HEK293 (cell line): ENCODE results near the gene CRABP2.
A peak's percentile ranks its signal among the peaks of the same experiment; 100 is the strongest.

Experiments used
- GLI2 ChIP-seq: fragments of 450-650 bp; formaldehyde crosslinking; IDR thresholded peaks from 2 replicates; pipeline ENCODE4; 2017; ENCODE audit warnings: missing biosample characterization, missing genetic modification characterization, low read depth, borderline replicate concordance
- GLI4 ChIP-seq: fragments of 450-650 bp; formaldehyde crosslinking; IDR thresholded peaks from 2 replicates; pipeline ENCODE4 v1.5.1; 2016; ENCODE audit warnings: missing biosample characterization, missing genetic modification characterization
- HOXD13 ChIP-seq: sonication (generic); formaldehyde crosslinking; IDR thresholded peaks from 2 replicates; pipeline ENCODE4 v1.8.0; 2022; ENCODE audit warnings: missing genetic modification reagents, borderline replicate concordance
- KLF10 ChIP-seq: fragments of 450-650 bp; IDR thresholded peaks from 2 replicates; pipeline ENCODE4 v1.5.1; 2018; ENCODE audit warnings: missing biosample characterization, mild to moderate bottlenecking, missing genetic modification characterization
- KLF8 ChIP-seq: fragments of 450-650 bp; formaldehyde crosslinking; IDR thresholded peaks from 2 replicates; pipeline ENCODE4 v1.5.1; 2016; ENCODE audit warnings: missing biosample characterization, missing genetic modification characterization
- SCRT2 ChIP-seq: fragments of 450-650 bp; formaldehyde crosslinking; IDR thresholded peaks from 2 replicates; pipeline ENCODE4 v1.5.1; 2016; ENCODE audit warnings: missing biosample characterization, missing genetic modification characterization
- SETDB1 ChIP-seq: IDR thresholded peaks from one replicate; pipeline ENCODE4 v1.6.1; 2017; ENCODE audit warnings: mild to moderate bottlenecking, low read length, moderate library complexity, mixed read lengths; ENCODE audit not compliant: insufficient read length
- WT1 ChIP-seq: fragments of 450-650 bp; formaldehyde crosslinking; IDR thresholded peaks from 2 replicates; pipeline ENCODE4 v1.5.1; 2016; ENCODE audit warnings: missing biosample characterization, missing genetic modification characterization
- ZFP37 ChIP-seq: fragments of 450-650 bp; formaldehyde crosslinking; IDR thresholded peaks from 2 replicates; pipeline ENCODE4 v1.5.1; 2016; ENCODE audit warnings: missing biosample characterization, missing genetic modification characterization
- ZIC2 ChIP-seq: fragments of 450-650 bp; formaldehyde crosslinking; IDR thresholded peaks from 2 replicates; pipeline ENCODE4 v1.5.1; 2016; ENCODE audit warnings: missing biosample characterization, missing genetic modification characterization
- ZNF121 ChIP-seq: fragments of 450-650 bp; formaldehyde crosslinking; IDR thresholded peaks from 2 replicates; pipeline ENCODE4 v1.5.1; 2016; ENCODE audit warnings: missing biosample characterization, missing genetic modification characterization
- ZNF132 ChIP-seq: fragments of 450-650 bp; formaldehyde crosslinking; IDR thresholded peaks from 2 replicates; pipeline ENCODE4 v1.5.1; 2017; ENCODE audit warnings: missing biosample characterization, missing genetic modification characterization, borderline replicate concordance
- ZNF140 ChIP-seq: fragments of 450-650 bp; formaldehyde crosslinking; IDR thresholded peaks from 2 replicates; pipeline ENCODE4 v1.5.1; 2016; ENCODE audit warnings: missing biosample characterization, missing genetic modification characterization
- ZNF2 ChIP-seq: fragments of 450-650 bp; formaldehyde crosslinking; IDR thresholded peaks from 2 replicates; pipeline ENCODE4 v1.5.1; 2016; ENCODE audit warnings: missing biosample characterization, missing genetic modification characterization
- ZNF23 ChIP-seq: fragments of 450-650 bp; formaldehyde crosslinking; IDR thresholded peaks from 2 replicates; pipeline ENCODE4 v1.5.1; 2016; ENCODE audit warnings: missing biosample characterization, missing genetic modification characterization, borderline replicate concordance
- ZNF24 ChIP-seq: fragments of 450-650 bp; formaldehyde crosslinking; IDR thresholded peaks from 2 replicates; pipeline ENCODE4 v1.5.1; 2016; ENCODE audit warnings: missing biosample characterization, missing genetic modification characterization
- ZNF324 ChIP-seq: fragments of 450-650 bp; formaldehyde crosslinking; IDR thresholded peaks from 2 replicates; pipeline ENCODE4 v1.5.1; 2016; ENCODE audit warnings: missing biosample characterization, missing genetic modification characterization
- ZNF335 ChIP-seq: fragments of 450-650 bp; formaldehyde crosslinking; conservative IDR thresholded peaks from 2 replicates; pipeline ENCODE4 v1.5.1; 2016; ENCODE audit warnings: missing biosample characterization, missing genetic modification characterization
- ZNF423 ChIP-seq: fragments of 450-650 bp; formaldehyde crosslinking; IDR thresholded peaks from 2 replicates; pipeline ENCODE4 v1.5.1; 2016; ENCODE audit warnings: missing biosample characterization, missing genetic modification characterization
- ZNF473 ChIP-seq: fragments of 450-650 bp; formaldehyde crosslinking; IDR thresholded peaks from 2 replicates; pipeline ENCODE4 v1.5.1; 2017; ENCODE audit warnings: missing biosample characterization, missing genetic modification characterization
- ZNF548 ChIP-seq: fragments of 450-650 bp; formaldehyde crosslinking; IDR thresholded peaks from 2 replicates; pipeline ENCODE4 v1.5.1; 2016; ENCODE audit warnings: missing biosample characterization, missing genetic modification characterization
- ZNF585B ChIP-seq: fragments of 450-650 bp; formaldehyde crosslinking; IDR thresholded peaks from 2 replicates; pipeline ENCODE4 v1.5.1; 2016; ENCODE audit warnings: missing biosample characterization, missing genetic modification characterization
- ZNF626 ChIP-seq: fragments of 450-650 bp; sonication (Bioruptor Pico); formaldehyde crosslinking; IDR thresholded peaks from 2 replicates; pipeline ENCODE4 v1.5.1; 2018; ENCODE audit warnings: missing biosample characterization, missing genetic modification characterization, inconsistent platforms
- ZNF654 ChIP-seq: fragments of 450-650 bp; formaldehyde crosslinking; IDR thresholded peaks from 2 replicates; pipeline ENCODE4 v1.5.1; 2016; ENCODE audit warnings: low read depth, missing biosample characterization, missing genetic modification characterization
- ZNF830 ChIP-seq: fragments of 450-650 bp; IDR thresholded peaks from 2 replicates; pipeline ENCODE4 v1.5.0; 2018; ENCODE audit warnings: missing biosample characterization, missing genetic modification characterization, low read depth, mild to moderate bottlenecking, moderate library complexity
- ZSCAN23 ChIP-seq: fragments of 450-650 bp; formaldehyde crosslinking; IDR thresholded peaks from 2 replicates; pipeline ENCODE4 v1.5.1; 2016; ENCODE audit warnings: missing biosample characterization, missing genetic modification characterization
- TF ChIP-seq, protein P1 (sequence below): IDR thresholded peaks from 2 replicates; pipeline ENCODE4 v1.6.1; 2011; ENCODE audit warnings: mild to moderate bottlenecking, low read depth, low read length, borderline replicate concordance
- TF ChIP-seq, protein P2 (sequence below): fragments of 450-650 bp; formaldehyde crosslinking; IDR thresholded peaks from 2 replicates; pipeline ENCODE4 v1.5.1; 2016; ENCODE audit warnings: missing biosample characterization, missing genetic modification characterization
- TF ChIP-seq, protein P3 (sequence below): fragments of 450-650 bp; formaldehyde crosslinking; IDR thresholded peaks from 2 replicates; pipeline ENCODE4 v1.5.1; 2016; ENCODE audit warnings: missing biosample characterization, missing genetic modification characterization
- TF ChIP-seq, protein P4 (sequence below): fragments of 450-650 bp; formaldehyde crosslinking; IDR thresholded peaks from 2 replicates; pipeline ENCODE4 v1.5.1; 2016; ENCODE audit warnings: missing biosample characterization, missing genetic modification characterization
- TF ChIP-seq, protein P5 (sequence below): fragments of 450-650 bp; formaldehyde crosslinking; IDR thresholded peaks from 2 replicates; pipeline ENCODE4 v1.5.1; 2016; ENCODE audit warnings: missing biosample characterization, missing genetic modification characterization
- TF ChIP-seq, protein P6 (sequence below): fragments of 450-650 bp; formaldehyde crosslinking; IDR thresholded peaks from 2 replicates; pipeline ENCODE4 v1.5.1; 2016; ENCODE audit warnings: missing biosample characterization, missing genetic modification characterization

The CRABP2 gene

DNA sequence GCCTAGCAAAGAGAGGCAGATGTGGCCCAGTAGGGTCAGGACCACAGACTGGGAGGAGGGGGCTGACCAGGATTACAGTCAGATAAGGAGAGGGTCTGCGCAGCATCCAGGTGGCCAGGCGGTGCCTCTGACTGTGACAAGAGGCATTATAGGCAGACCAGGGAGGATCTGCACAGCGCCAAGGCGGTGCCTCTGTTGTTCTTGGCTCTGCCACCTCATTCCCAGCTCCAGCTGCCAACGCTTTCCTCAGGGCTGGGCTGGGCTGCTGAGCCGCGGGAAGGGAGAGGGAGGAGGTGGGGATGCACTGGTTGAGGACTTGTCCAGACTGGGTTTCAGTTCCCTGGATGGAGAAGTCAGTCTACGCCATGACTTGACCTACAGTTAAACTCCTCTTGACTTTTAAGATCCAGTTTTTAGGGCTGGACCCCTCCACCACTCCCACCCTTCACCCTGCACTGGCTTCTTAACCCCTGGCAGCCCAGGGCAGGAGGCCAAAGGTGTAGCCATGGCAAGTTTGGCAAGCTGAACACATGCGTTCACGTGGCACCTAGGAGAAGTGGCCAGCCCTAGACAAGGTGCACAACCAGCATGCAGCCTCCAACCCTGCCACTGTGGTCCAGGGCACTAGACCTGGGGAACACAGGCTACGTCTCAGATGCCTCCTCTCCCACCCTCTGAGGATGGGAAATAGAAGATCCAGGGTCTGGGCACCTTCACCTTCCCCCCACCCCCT lies 4.5 kb upstream of the CRABP2 start (continued):
- TF ChIP-seq ZNF23 (no peak), SCRT2 (tag by site-specific recombination) (no peak), ZNF423 (tag by site-specific recombination) (peak; percentile 46; the same call in 1 of the 2 replicates), ZNF626 (tag by site-specific recombination) (no peak), ZSCAN23 (tag by site-specific recombination) (no peak), KLF10 (no peak), ZNF121 (tag by site-specific recombination) (no peak), ZNF2 (tag by site-specific recombination) (no peak), KLF8 (tag by site-specific recombination) (no peak), ZNF140 (tag by site-specific recombination) (no peak), GLI4 (tag by site-specific recombination) (no peak), ZNF335 (tag by site-specific recombination) (peak; percentile 39; the same call in 1 of the 2 replicates), ZFP37 (tag by site-specific recombination) (no peak), GLI2 (tag by site-specific recombination) (no peak), ZNF830 (no peak), WT1 (peak; percentile 77; the same call in 1 of the 2 replicates), HOXD13 (CRISPR knock-in tag) (no peak), ZNF548 (tag by site-specific recombination) (no peak), ZNF654 (tag by site-specific recombination) (no peak), ZNF132 (tag by site-specific recombination) (no peak), ZIC2 (tag by site-specific recombination) (peak; percentile 87), ZNF585B (tag by site-specific recombination) (no peak), ZNF324 (tag by site-specific recombination) (no peak), ZNF24 (tag by site-specific recombination) (no peak), SETDB1 (no peak), ZNF473 (tag by site-specific recombination) (no peak)
- TF ChIP-seq, protein P1, sequence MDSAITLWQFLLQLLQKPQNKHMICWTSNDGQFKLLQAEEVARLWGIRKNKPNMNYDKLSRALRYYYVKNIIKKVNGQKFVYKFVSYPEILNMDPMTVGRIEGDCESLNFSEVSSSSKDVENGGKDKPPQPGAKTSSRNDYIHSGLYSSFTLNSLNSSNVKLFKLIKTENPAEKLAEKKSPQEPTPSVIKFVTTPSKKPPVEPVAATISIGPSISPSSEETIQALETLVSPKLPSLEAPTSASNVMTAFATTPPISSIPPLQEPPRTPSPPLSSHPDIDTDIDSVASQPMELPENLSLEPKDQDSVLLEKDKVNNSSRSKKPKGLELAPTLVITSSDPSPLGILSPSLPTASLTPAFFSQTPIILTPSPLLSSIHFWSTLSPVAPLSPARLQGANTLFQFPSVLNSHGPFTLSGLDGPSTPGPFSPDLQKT, result no peak
- TF ChIP-seq, protein P2, sequence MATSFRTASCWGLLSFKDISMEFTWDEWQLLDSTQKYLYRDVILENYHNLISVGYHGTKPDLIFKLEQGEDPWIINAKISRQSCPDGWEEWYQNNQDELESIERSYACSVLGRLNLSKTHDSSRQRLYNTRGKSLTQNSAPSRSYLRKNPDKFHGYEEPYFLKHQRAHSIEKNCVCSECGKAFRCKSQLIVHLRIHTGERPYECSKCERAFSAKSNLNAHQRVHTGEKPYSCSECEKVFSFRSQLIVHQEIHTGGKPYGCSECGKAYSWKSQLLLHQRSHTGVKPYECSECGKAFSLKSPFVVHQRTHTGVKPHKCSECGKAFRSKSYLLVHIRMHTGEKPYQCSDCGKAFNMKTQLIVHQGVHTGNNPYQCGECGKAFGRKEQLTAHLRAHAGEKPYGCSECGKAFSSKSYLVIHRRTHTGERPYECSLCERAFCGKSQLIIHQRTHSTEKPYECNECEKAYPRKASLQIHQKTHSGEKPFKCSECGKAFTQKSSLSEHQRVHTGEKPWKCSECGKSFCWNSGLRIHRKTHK (tag by site-specific recombination), result no peak
- TF ChIP-seq, protein P3, sequence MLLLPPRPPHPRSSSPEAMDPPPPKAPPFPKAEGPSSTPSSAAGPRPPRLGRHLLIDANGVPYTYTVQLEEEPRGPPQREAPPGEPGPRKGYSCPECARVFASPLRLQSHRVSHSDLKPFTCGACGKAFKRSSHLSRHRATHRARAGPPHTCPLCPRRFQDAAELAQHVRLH (tag by site-specific recombination), result no peak
- TF ChIP-seq, protein P4, sequence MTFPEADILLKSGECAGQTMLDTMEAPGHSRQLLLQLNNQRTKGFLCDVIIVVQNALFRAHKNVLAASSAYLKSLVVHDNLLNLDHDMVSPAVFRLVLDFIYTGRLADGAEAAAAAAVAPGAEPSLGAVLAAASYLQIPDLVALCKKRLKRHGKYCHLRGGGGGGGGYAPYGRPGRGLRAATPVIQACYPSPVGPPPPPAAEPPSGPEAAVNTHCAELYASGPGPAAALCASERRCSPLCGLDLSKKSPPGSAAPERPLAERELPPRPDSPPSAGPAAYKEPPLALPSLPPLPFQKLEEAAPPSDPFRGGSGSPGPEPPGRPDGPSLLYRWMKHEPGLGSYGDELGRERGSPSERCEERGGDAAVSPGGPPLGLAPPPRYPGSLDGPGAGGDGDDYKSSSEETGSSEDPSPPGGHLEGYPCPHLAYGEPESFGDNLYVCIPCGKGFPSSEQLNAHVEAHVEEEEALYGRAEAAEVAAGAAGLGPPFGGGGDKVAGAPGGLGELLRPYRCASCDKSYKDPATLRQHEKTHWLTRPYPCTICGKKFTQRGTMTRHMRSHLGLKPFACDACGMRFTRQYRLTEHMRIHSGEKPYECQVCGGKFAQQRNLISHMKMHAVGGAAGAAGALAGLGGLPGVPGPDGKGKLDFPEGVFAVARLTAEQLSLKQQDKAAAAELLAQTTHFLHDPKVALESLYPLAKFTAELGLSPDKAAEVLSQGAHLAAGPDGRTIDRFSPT (tag by site-specific recombination), result no peak
- TF ChIP-seq, protein P5, sequence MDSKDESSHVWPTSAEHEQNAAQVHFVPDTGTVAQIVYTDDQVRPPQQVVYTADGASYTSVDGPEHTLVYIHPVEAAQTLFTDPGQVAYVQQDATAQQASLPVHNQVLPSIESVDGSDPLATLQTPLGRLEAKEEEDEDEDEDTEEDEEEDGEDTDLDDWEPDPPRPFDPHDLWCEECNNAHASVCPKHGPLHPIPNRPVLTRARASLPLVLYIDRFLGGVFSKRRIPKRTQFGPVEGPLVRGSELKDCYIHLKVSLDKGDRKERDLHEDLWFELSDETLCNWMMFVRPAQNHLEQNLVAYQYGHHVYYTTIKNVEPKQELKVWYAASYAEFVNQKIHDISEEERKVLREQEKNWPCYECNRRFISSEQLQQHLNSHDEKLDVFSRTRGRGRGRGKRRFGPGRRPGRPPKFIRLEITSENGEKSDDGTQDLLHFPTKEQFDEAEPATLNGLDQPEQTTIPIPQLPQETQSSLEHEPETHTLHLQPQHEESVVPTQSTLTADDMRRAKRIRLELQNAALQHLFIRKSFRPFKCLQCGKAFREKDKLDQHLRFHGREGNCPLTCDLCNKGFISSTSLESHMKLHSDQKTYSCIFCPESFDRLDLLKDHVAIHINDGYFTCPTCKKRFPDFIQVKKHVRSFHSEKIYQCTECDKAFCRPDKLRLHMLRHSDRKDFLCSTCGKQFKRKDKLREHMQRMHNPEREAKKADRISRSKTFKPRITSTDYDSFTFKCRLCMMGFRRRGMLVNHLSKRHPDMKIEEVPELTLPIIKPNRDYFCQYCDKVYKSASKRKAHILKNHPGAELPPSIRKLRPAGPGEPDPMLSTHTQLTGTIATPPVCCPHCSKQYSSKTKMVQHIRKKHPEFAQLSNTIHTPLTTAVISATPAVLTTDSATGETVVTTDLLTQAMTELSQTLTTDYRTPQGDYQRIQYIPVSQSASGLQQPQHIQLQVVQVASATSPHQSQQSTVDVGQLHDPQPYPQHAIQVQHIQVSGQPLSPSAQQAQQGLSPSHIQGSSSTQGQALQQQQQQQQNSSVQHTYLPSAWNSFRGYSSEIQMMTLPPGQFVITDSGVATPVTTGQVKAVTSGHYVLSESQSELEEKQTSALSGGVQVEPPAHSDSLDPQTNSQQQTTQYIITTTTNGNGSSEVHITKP (tag by site-specific recombination), result no peak
- TF ChIP-seq, protein P6, sequence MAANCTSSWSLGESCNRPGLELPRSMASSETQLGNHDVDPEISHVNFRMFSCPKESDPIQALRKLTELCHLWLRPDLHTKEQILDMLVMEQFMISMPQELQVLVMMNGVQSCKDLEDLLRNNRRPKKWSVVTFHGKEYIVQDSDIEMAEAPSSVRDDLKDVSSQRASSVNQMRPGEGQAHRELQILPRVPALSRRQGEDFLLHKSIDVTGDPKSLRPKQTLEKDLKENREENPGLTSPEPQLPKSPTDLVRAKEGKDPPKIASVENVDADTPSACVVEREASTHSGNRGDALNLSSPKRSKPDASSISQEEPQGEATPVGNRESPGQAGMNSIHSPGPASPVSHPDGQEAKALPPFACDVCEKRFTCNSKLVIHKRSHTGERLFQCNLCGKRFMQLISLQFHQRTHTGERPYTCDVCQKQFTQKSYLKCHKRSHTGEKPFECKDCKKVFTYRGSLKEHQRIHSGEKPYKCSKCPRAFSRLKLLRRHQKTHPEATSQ (tag by site-specific recombination), result no peak
